Measurements from ENCODE around the gene TNFRSF14.

The TNFRSF14 gene

DNA sequence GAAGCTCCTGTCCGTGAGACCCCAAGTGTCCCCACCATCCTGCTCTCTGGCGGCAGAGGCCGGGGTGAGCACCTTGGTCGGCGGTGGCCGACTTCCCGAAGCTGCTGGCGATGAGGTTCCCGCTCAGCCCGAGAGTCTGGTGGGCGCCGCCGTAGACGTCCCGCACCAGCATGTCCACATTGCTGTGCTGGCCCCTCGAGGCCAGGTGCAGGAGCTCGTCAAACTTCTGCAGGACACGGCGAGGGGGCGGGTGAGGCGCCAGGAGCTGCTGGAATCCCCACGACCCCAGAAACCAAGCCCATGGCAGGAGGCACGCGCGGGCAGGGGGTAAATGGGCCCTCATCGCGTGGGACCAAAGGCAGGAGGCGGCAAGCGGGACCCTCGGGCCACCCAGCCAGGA lies 36.4 kb upstream of the TNFRSF14 start:
- Histone ChIP-seq H3K4me3 (replicated peaks; ENCODE audit: low read depth, low read length) (no peak overlapping the region), H3K27me3 (replicated peaks; ENCODE audit: control insufficient read depth, insufficient read depth, low read length) (no peaks in the 10 kb centered on the region), H3K36me3 (ENCODE audit: control insufficient read depth, insufficient read depth, low read length) (peaks cover 40% of the 10 kb centered on the region)
- DNase-seq (ENCODE audit: extremely low read depth, insufficient read length) = no peak
- TF ChIP-seq, protein P1, sequence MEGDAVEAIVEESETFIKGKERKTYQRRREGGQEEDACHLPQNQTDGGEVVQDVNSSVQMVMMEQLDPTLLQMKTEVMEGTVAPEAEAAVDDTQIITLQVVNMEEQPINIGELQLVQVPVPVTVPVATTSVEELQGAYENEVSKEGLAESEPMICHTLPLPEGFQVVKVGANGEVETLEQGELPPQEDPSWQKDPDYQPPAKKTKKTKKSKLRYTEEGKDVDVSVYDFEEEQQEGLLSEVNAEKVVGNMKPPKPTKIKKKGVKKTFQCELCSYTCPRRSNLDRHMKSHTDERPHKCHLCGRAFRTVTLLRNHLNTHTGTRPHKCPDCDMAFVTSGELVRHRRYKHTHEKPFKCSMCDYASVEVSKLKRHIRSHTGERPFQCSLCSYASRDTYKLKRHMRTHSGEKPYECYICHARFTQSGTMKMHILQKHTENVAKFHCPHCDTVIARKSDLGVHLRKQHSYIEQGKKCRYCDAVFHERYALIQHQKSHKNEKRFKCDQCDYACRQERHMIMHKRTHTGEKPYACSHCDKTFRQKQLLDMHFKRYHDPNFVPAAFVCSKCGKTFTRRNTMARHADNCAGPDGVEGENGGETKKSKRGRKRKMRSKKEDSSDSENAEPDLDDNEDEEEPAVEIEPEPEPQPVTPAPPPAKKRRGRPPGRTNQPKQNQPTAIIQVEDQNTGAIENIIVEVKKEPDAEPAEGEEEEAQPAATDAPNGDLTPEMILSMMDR (IDR thresholded peaks at IDR 0.05; ENCODE audit: insufficient read depth, low read length, poor library complexity, severe bottlenecking) = no peak

DNA sequence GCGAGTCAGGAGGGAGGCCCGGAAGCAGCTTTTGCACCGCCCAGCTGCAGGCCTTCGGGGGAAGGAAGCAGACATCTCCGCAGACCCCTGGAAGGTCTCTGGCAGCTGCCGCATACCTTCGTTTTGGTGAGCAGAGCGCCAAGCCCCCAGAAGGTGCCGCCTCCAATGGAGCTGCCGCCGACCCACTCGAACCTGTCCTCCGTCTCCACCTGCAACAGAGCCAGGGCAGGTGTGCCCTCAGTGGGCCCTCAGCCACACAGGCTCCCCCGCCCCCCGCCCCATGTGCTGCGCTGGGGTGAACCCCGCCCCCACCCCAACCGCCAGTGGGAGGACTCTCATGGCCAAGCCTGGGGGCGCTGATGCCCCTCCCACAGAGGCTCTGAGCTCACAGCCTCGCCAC lies 36.0 kb upstream of the TNFRSF14 start:
- Histone ChIP-seq H3K36me3 (ENCODE audit: control insufficient read depth, insufficient read depth, low read length) (peaks cover 38% of the 10 kb centered on the region), H3K27me3 (replicated peaks; ENCODE audit: control insufficient read depth, insufficient read depth, low read length) (no peaks in the 10 kb centered on the region), H3K4me3 (replicated peaks; ENCODE audit: low read depth, low read length) (no peak overlapping the region)
- TF ChIP-seq, protein P1 (IDR thresholded peaks at IDR 0.05; ENCODE audit: insufficient read depth, low read length, poor library complexity, severe bottlenecking) = no peak
- DNase-seq (ENCODE audit: extremely low read depth, insufficient read length) = no peak

DNA sequence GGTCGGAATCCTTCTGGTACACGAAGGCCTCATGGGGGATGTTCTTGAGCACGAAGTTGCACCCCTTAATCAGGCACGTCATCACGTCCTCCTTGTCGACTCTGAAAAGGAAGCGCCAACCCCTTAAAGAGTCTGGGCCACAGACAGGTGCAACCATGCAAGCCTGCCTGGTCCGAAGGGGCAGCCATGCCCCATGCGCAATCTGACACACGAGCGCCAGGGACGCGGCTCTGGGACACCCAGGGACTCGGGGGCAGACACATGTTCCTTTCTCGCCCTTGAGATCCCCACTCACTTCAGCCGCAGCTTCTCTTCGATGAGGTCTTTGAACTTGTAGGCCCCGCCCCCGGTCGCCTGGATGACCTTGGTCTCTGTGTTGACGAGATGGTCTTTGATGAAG lies 35.4 kb upstream of the TNFRSF14 start:
- peaks cover 34% of the 10 kb centered on the region for H3K36me3 ChIP-seq (ENCODE audit: control insufficient read depth, insufficient read depth, low read length)

DNA sequence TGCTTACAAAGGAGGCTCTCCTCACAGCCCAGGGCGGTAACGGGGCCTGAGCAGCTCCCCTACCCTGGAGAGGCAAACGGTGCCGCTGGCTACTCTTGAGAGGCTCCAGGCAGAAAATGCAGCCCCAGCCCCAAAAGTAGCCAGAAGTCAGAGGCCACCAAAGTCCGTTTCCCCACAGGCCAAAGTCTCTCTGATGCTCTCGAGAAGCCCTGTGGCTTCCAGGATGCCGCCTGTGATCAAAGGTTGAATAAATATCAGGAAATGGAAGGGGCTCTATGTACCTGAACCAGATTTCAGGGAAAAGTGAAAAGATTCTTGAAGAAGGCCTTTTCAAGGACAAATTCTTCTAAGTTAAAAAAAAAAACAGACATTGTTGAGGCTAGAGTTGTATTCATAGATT lies 33.9 kb upstream of the TNFRSF14 start:
- H3K27me3 ChIP-seq (replicated peaks; ENCODE audit: control insufficient read depth, insufficient read depth, low read length) = no peaks in the 10 kb centered on the region
- no peak overlapping the region for H3K4me3 ChIP-seq (replicated peaks; ENCODE audit: low read depth, low read length)
- TF ChIP-seq, protein P1 (IDR thresholded peaks at IDR 0.05; ENCODE audit: insufficient read depth, low read length, poor library complexity, severe bottlenecking) = no peak
- DNase-seq (ENCODE audit: extremely low read depth, insufficient read length) = no peak
- peaks cover 28% of the 10 kb centered on the region for H3K36me3 ChIP-seq (ENCODE audit: control insufficient read depth, insufficient read depth, low read length)

More for the DNA sequence above, 35.4 kb upstream of the TNFRSF14 start:
- TF ChIP-seq, protein P1 (IDR thresholded peaks at IDR 0.05; ENCODE audit: insufficient read depth, low read length, poor library complexity, severe bottlenecking) = no peak
- Histone ChIP-seq H3K4me3 (replicated peaks; ENCODE audit: low read depth, low read length) (no peak overlapping the region), H3K27me3 (replicated peaks; ENCODE audit: control insufficient read depth, insufficient read depth, low read length) (no peaks in the 10 kb centered on the region)
- DNase-seq (ENCODE audit: extremely low read depth, insufficient read length) = no peak

DNA sequence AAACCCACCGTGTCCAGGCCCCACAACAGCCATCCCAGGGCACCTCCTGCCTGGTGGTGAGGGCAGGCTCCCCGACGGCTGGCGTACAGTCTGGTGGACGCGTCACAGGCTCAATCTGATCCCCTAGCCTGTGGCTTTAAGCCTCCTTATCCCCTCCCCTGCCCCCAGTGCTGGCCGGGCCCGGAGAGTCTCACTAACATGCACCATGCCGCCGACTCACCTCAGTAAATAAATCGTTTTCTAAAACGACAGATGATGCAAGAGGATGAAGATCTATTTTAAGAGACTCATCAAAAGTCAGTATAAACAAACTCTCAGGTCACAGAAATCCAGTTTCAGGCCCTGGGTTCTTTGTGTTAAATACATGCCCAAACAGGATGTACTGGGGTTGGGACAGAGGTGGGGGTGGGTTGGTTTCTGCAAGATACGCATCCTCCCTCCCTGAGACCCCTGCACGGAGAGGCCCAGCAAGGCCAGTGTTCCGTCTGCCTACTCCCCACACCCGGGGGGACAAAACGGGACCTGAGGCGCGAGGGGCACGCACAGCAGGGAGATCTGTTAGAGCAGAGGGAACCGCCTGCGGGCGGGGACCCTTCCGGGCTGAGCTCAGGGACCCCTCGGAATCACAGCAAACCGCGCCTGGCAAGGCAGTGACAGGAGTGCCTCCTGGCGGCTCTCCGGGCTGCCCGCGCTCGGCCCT lies 32.8 kb upstream of the TNFRSF14 start:
- TF ChIP-seq, protein P1 (IDR thresholded peaks at IDR 0.05; ENCODE audit: insufficient read depth, low read length, poor library complexity, severe bottlenecking) = no peak
- DNase-seq (ENCODE audit: extremely low read depth, insufficient read length) = no peak
- peaks cover 21% of the 10 kb centered on the region for H3K36me3 ChIP-seq (ENCODE audit: control insufficient read depth, insufficient read depth, low read length)
- H3K4me3 ChIP-seq (replicated peaks; ENCODE audit: low read depth, low read length) = no peak overlapping the region
- no peaks in the 10 kb centered on the region for H3K27me3 ChIP-seq (replicated peaks; ENCODE audit: control insufficient read depth, insufficient read depth, low read length)

Measured in GM06990 (cell line).